ENCODE data around the gene M1AP.
A peak's percentile ranks its signal among the peaks of the same experiment; 100 is the strongest.

M1AP gene

DNA sequence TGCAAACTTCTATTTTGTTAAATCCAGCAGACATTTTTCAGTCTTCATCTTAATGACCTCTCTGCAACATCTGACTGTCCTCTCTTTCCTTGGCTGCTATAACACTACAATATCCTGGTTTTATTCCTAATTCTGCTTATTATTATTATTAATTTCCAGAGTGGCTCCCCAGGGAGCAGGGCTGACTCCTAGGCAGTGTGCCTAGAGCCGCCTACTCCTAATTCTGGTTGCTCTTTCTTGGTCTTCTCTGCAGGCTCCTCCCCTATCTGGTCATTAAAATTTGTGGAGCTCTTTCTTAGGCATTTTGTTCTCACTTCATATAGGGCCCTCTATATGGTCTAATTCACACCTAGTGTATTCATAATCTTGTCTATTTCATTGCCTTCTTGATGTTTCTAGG lies 105.2 kb downstream of the M1AP start:
- DNase-seq, result no peak

DNA sequence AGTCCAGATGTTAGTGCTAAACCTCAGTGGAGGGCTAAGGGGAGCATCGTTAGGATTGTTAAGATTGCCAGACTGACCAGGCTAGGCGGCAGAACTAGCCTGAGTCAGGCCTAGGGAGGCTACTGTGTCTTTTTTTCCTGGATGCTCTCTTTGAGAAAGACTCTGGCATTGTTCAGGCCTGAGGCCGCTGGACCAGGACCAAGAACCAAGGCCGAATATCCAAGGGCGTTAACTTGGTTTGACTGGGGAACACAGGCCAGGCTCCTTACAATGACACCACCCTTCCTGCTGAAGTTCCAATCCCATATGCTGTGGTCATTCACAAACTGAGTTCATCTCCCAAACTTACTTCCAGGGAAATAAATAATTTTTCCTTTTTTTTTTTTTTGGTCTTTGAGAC lies 107.8 kb downstream of the M1AP start:
- DNase-seq, result no peak

DNA sequence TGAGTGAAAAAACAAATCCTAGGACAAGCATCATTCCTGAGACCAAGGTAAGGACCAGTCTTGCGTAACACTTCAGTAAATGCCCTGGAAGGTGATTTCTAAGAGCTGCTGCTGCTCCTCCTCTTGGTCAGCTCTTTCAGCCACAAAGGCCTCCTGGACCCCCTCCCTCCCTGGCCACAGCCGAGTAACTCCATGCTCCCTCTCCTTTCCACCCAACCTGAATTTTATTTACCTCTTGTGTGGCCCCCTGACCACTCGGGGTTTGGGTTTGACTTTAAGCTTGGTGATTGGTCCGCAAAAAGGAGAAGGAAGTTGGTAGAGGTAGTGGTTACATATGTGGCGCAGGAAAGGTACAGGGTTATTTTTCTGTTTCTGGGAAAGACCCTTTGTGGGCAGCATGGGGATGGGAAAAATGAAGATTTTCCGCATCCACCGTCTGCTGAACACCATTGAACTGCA lies 109.2 kb downstream of the M1AP start:
- DNase-seq, result no peak

GRCh38 chr2:74537140-74537539 lies 111.0 kb downstream of the M1AP start:
- no peak for DNase-seq

- DNase-seq, result no peak
Measured at GRCh38 chr2:74536166-74536950, 111.8 kb downstream of the M1AP start.

DNA sequence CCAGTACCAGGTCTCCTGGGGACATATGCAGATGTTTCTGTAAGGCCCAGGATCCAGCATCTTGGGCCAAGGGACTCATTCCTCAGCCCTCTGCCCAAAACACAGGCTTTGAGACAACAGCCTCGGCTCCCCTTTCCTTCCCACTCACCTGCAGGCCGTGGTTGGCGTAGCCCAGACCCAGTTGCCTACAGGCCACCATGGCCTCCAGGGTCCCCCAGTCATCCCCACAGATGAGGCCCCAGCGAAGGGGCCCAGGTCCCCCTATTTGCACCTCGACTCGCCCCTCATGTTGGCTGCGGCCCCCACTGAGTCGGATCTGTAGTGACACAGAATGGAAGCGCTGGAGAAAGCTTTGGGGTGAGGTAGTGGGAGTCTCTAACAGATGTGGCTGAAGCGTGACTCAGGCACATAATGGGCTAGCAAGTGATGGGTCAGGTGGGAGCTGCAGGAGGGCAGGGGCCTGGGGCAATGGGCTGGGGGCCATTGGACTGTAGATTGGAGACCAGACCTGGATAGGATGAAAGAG lies 112.6 kb downstream of the M1AP start:
- DNase-seq, result no peak

DNA sequence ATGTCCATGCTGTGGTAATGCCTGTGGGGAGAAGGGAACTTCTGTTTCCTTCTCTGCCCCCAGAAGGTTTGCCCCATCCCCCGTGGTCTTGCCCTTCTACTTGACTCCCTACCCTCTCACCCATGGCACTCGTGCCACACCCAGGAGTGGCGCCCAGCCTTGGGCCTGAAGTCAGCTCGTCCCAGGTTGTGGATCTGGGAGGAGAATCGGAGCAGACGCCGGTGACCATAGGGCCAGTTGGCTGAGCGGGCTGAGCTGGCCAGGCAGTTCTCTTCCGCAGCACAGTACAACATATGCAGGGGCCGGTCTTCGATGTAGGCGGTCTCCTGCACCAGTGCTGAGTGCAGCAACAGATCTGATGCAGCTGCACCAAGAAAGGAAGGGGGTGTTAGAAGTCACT lies 113.7 kb downstream of the M1AP start:
- DNase-seq, result no peak

DNA sequence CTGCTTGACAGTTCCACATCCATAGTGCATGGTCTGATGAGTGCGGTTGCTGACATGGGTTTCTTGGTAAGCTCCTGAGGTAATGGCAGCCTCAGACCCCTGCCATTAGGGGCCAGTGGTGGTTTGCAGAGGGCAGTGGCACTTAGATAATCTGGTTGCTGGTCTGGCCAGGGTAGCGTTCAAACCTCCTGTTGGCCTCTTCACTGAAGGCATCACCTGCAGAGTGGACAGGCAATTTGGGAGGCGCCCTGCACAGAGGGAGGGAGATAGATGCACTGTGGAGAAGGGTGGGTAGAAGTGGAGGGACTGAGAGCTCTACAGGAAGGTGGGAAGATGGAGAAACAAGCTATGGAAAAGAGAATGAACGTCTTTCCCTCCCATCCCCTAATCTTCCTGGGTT lies 114.7 kb downstream of the M1AP start:
- DNase-seq, result no peak

GRCh38 chr2:74532222-74532621 lies 115.9 kb downstream of the M1AP start:
- DNase-seq, result no peak

GRCh38 chr2:74531666-74532065 lies 116.5 kb downstream of the M1AP start:
- no peak for DNase-seq

GRCh38 chr2:74530239-74531187 lies 117.6 kb downstream of the M1AP start:
- DNase-seq, result no peak

GRCh38 chr2:74529357-74530238 lies 118.5 kb downstream of the M1AP start, which contains the start of the genes AUP1 and HTRA2:
Gene AUP1, minus strand, starts transcription at chr2:74529706. Its CDS starts 77 bp downstream, at chr2:74529629.
Gene HTRA2, plus strand, starts transcription at chr2:74529933. Its CDS starts 74 bp downstream, at chr2:74530007.
- peak; percentile 36 for DNase-seq

GRCh38 chr2:74528600-74529356 lies 119.4 kb downstream of the M1AP start:
- no peak for DNase-seq

DNA sequence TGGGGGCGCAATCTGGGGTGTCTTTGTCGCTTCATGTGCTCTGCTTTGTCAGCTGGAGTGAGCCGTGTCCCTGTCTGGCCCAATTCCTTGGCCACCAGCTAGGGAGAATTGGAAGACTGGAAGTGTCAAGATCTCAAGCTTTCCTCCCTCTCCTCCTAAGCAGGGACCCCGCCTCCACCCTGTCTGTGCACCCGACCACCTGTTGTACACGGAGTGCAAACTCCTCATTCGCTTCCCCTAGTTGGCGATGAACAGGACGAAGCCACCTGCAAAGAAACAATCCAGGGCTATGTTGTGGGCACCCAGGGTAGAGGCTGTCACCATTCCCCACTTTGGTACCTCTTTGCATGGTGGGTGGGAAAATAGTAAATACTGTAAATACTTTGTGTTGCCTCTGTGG lies 120.4 kb downstream of the M1AP start:
- no peak for DNase-seq

GRCh38 chr2:74526649-74527230 lies 121.4 kb downstream of the M1AP start:
- DNase-seq, result no peak

DNA sequence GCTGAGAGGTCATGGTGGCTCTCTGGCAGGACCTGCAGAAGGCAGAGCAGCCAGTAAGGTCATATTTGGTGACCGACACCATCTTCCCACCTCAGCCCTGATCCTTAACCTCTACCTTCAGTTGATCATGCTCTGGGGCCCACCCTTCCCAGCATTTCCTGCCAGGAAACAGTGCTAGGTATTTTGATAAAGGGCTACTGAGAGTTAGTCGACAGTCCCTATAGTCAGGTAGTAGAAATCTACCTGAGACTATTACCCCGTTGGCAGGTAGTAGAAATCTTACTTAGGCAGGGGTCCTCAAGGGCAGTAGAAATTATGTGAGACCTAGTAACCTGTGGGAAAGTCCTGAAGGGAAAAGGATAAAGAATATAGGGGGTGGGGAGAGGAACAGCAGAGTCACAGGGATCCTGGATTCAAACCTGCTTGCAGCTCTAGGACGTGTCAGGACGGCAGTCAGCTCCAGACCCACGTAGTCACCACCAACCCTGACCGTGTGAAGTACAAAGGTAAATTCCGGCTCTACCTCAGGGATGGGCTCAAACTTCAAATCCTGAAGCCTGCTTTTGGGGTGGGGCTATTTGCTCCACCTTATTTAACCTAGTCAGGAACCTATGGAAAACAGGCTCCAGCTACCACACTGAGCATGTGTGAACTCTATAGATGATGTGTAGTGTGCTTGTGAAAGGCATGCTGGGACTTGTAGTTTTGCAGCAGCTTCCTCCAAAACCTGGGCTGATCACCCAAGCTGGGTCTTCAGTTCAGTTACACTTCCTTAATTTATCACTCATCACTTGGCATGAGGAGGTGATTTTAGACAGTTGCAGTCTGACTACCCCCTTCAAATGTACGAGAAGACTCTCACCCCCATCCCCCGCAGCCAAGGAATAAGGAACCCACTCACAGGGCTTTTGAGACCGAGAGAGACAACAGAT lies 122.1 kb downstream of the M1AP start, which contains the start of gene DQX1:
DQX1 (minus strand) TSS at position 515 of the 932 bp plus-strand sequence; CDS start at position 13, 502 bp downstream.
- no peak for DNase-seq

GRCh38 chr2:74524955-74525716 lies 123.0 kb downstream of the M1AP start:
- DNase-seq, result no peak

DNA sequence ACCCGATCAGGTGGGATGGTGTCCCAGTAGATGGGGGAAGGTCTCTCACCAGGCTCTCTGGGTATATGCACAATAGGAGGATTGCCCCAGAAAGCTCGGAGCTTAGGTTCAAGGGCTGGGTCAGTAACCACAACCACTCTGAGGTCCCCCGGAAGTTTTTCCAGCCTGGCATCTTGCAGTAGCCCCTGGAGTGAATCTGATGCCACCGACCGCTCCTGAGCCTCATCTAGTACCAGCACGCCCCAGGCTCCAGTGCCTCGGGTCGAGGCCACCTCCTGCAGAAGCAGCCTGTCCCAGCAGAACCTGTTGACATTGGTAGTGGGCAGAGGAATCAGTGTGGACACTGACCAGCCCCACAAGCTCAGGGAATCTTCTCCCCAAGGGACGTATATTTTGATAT lies 124.1 kb downstream of the M1AP start:
- DNase-seq, result no peak

- DNase-seq, result no peak
Measured at GRCh38 chr2:74522516-74522915, 125.6 kb downstream of the M1AP start.
